Activated T-cell treated with anti-CD3 and anti-CD28 coated beads for 4 hours (primary cell): Measurements from ENCODE around the gene EFNB2.

Experiments used
- DNase-seq: peaks from one replicate; pipeline ENCODE4 v3.0.0-alpha.2; 2020

The EFNB2 gene

DNA sequence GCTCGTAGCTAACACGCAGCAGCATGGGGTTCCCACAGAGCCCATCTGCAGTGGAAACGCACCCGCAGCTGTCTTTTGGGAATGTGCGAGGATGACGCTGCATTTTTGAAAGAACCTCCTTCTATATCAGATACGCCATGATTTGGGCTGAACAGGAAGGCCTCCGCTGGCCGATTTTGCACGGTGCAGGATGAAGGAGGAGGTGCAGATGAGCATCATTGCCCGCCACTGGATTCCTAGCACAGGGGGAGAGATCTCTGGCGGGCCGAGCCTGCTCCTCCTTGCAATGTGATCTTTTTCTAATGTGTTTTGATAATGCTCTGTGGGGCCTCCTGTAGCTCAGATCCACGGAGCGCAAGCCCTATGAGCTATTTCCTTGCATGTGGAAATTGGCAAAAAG is 55.5 kb downstream of the EFNB2 start:
- no peak for DNase-seq

DNA sequence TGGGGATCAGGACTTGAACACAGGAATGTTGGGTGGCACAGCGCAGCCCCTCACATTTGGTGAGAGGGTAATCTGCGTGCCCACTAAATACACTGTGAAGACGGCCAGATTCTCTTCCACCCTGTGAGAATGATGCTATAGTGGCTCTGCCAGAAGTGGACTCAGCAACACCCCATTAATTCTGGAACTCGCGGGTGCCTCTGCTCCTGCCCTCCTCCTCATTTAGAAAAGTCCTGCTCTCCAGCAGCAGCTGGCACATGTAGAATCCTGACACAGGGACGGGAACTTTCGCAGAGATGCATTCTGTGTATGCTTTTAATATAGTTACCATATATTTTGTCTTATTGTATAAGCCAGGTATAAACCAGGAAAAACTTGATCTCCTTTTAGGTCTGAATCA is 57.3 kb downstream of the EFNB2 start:
- DNase-seq: no peak

DNA sequence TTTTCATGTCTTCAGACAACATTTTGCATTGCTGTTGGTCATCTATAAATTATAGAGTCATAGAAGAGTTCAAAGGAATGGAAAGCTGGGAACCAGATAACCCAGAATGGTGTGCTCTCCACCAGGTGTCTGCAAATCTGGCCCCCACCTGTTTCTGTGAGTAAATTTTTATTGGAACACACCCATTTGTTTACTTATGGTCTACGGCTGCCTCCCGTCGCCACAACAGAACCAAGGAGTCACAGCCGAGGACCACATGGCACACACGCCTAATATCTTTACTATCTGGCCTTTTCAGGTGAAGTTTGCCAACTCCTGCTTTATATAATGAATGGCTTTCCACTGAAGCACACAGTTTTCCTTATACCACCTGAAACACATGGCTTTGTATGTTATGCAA is 58.2 kb downstream of the EFNB2 start:
- no peak for DNase-seq

DNA sequence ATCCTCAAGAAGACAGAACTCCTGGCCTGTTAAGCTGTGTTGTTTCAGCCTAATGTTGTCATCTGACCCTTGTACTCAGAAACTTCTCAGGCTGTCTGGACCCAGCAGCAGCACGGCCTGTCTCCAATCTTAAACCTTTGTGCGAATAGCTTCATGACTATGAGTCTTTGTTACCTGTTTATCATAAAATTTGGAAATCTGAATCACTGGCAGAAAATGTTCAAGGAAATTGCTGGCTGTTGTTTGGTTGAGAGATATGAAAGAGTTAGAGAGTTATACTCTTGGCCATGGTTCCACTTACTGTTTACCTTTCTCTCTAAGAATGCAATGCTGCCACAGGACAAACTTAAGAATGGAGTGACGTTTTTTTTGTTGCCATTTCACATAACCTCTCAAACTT is 59.6 kb downstream of the EFNB2 start:
- DNase-seq: no peak

DNA sequence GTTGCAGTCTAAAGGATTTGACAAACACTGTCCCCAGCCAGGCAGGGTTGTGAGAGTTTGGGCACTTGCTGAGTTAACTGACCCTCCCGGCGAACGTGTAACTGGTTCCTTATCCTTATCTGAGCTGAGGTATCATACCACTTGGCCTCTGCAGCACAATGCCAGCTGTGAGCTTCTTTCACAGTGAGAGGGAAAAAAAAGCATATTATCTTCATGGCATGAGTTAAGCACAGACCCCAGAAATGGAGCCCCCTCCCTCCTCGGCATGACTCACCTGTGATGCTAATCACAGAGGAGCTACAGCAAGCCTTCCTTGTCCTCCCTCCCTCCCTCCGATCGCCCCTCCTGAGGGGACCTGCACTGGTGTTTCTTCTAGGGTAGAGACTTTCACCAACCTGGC is 60.5 kb downstream of the EFNB2 start:
- no peak for DNase-seq

DNA sequence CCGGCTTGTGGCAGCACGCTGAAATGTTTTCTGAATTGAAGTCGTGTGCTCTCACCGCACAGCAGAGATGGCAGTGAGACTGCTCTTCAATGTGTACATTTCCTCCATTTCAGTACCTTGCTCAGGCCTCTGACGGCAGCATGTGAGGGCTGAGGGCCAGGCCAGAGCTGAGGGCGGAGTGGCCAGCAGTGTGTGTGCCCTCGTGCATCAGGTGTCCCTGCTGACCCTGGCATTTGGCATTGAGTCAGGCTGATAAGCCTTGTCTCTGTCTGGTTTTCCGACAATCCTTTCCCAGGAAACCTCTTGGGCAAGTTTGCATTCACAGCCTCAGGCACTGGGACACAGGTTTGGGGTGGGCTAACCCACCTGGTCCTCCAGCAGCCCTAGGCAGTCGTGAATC is 62.3 kb downstream of the EFNB2 start:
- no peak for DNase-seq

DNA sequence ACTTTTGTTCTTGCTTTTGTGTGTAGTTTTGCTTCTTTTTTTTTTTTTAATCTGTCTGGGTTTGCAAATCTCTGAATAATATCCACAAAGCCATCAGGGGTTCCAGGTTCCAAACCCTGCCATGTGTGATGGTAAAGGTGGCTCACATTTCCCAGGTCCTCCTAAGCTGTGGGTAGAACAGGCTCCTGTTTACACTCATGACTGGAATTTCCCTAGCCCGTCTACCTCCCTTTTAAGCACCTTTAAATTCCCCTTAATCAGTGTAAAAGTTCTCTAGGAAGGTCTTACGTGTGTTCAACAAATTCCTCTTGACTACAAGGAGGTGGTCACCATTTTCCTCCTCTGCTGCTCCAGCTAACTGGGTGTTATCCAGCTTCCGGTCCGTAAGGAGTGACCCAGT is 62.8 kb downstream of the EFNB2 start:
- DNase-seq: no peak

DNA sequence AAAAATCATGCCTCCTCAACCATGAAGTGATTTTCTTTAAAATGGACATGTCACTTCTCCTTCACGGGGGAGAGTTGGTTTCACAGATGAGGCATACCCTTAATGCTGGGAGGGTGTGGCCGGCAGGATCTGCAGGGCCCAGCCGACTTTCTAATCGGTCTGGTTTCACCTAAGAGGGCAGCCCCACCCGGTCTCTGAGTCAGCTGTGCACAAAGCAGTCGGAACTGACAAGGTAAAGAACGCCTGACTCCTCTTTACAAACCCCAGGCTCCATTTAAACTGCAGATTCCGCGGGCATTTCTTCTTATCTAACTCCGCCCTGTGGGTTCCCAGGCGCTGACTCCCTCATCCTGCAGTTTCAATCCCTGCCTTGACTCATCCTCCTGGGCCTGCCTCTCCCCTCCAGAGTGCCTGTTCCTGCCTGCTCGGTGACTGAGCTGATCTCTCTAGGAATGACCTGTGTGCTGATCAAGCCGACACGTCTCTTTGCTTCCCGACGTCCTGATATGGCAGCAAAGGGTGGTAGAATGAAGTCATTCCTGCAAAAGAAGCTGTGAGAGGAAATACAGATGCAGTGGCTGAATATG is 63.4 kb downstream of the EFNB2 start:
- no peak for DNase-seq

DNA sequence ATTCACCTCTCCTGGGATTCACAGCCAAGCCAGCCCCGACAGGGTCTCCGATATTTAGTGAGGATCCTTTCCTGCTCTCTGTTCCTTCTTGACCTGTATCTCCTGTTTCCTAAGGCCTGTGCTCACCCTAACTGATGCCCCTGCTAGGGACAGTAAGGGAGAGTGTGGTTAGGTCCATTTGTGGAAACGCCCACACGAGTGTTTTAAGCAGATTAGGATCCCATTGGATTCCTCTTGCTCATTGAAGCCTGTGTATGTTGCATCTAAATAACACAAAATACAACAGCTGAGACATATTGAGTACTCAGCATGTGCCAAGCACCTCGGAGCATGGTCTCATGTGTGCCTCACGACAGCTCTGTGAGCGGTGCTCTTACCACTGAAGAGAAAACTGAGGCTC is 64.9 kb downstream of the EFNB2 start:
- no peak for DNase-seq

DNA sequence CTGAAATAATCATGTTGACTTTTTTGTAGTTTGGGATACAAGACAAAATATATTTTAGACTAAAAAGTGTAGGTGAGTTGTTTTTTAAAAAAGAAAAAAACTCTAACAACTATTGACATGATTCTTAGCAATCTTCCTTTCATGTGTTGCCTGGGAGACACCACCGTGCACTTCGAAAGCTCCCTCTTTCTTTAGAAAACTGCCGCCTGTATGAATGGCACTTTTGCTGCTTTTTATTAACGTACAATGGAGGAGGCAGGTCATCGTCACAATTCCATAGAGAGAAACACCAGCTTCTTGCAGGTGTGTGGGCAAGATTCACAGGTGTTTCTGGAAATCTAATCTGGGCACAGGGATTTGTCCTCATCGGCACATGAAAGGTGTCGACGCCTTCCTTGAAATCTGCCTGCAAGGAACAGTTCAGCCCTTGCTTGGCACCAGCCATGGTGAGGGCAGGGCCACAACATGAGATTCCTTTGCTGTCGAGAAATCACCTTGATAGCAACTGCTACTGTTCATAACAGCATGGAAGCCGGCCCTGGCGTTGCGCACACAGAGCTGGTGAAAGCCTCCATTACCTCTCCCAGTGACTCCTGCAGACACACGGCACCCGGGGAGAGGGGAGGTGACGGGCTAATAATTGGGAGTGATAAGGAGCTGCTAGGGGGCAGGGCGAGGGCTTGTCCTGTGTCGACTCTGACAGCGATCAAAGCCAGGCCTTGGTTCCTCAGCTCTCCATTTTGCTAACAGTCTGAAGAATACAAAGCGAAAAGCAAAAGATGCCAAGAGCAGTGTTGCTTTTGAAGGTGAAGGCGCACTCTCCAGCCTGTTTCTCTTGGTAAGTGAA is 66.5 kb downstream of the EFNB2 start:
- no peak for DNase-seq

DNA sequence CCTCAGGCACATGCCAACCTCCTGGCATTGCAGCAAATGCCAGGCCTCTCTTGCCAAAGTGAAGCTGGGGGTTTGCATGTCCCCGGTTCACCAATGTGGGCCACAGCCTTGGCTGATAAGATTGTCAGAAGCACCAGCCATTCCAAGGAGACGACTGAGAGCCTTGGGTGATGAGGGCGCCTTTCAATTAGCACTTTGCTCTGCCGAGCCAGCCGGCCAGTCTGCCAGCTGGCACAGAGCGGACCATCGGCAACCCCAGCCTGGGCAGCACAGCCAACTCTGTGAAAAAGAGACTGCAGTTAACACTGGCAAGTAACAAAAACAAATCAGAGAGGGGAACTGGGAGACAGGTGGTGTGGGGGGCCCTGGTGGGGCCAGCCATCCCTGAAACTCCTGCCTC is 67.3 kb downstream of the EFNB2 start:
- no peak for DNase-seq

DNA sequence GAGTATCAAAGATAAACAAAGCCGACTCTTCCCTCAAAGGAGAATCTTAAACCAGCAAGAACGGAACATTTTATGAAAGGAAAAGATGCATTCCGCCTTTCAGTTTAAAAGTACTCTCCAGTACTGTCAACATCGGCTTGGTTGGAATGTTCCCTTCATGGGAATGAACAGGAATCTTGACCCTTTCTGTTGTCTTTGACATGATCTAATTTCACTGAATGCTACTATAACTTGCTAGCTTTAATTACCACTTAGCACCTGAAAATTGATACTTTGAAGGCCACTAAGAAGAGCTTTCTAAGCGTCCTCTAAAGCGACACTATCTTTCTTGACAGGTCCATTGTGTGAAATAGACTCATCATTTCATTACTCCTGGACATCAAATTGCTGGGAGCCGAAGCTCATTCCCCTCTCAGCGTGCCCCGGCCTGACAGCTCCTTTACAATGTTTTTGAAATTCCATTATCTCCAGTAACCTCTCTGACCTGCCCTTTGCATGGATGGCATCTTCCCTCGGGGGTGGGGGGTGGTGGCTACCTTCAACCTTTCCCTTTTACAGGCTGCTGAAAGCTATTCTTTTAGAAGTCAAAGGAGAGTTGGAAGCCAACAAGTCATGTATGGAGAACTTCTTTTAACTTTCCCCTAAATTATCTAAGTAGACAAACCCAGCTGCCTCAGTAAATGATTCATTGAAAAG is 67.9 kb downstream of the EFNB2 start:
- no peak for DNase-seq

DNA sequence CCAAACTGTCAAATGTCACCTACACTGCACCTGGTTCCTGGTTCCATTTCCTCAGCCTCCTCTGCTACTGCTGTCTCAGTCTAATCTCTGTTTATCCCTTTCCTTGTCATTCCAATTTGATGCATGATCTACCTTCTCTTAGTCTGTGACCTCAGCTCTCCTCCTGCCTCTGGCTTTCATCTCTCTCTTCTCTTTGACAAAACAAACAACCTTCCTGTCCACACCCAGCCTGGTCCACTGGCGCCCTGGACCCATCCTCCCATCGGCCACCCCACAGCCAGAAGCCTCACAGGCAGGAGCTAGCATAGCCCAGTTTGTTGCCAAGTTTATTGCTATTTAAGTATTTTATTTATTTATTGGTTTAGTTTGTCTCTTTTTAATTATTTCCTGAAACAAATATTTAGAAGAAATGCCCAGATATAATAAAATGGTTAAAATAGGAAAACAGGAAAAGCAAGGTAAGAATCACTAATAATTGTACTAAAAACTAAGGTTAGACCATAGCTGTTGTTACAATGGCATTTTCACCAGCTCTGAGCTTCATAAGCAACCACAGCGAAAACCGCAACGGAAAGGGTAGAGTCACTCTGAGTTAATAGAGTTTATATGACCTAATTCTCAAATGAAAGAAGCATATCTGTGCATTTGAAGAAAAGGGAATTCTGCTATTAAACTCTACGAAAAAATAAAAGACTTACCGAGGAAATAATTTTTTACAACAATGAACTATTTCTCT is 68.6 kb downstream of the EFNB2 start:
- DNase-seq: no peak

DNA sequence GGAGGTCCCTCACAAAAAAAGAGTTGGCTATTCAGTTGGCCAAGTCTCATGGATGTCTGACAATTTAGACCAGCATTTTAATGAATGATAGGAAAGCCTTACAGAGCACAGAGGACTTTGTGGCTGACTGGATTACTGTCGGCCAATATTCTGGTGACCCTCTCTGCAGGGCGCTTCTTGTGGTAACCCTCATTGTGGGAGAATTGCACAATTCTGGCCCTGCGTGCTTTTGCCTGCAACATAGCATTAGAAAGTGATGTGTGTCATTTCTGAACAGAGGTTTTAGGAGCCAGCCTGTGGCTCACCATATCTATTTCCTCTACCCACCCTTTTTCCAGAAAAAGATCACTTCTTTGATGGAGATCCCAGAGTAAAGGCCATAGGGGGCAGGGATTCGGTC is 71.4 kb downstream of the EFNB2 start:
- no peak for DNase-seq

DNA sequence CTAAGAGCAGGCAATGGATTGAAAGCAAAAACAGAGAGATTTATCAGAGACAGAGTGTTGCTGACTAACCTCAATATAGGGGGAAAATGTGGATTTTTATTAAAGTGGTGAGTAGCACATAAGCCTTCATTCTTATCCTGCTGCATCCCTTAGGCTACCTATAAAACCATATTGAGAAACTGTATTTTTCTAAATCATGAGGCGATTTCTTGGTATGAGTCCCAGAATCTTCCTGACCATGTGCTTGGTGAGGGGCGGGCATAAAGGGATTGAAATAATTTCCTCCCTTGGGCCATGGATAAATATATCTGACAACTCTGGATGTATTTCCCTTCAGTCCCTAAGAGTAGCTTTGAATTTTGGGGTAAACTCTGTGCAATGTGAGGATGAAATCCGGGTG is 72.8 kb downstream of the EFNB2 start:
- no peak for DNase-seq

DNA sequence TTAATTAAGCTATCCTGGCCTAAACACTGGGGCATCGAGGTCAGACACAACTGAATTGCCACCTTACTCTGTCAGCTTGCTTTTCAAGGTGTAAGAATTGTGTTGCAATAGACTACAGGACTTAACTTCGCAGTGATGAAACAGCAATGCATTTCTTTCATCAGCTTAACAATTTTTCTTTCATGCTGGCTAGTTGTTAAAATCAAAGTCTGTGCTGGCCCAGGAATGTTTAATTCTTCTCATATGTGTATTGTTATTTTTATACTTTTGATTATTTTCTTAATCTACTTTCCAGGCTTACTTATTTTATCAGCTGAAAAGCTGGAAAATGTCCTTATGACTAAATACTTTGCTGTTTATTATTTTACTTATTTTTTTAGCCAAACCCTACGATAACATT is 79.7 kb downstream of the EFNB2 start:
- no peak for DNase-seq

DNA sequence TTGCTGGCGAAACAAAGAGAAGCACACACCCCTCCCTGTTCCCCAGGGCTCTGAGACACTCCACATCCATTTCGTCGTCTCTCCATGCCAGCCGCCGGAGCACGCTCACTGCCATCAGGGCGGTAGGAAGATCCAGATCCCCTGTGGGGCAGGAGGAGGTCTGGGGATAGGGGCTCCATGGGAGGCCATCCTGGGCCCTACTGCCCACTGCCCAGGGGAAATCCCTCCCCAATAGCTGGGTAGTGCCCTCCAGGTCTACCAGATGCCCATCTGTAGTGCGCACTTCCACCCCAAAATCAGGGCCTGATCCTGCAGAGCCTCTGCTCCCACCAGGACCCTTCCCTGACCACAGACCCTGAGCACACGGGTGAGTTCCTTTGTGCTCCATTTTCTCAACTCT is 80.3 kb downstream of the EFNB2 start:
- no peak for DNase-seq

DNA sequence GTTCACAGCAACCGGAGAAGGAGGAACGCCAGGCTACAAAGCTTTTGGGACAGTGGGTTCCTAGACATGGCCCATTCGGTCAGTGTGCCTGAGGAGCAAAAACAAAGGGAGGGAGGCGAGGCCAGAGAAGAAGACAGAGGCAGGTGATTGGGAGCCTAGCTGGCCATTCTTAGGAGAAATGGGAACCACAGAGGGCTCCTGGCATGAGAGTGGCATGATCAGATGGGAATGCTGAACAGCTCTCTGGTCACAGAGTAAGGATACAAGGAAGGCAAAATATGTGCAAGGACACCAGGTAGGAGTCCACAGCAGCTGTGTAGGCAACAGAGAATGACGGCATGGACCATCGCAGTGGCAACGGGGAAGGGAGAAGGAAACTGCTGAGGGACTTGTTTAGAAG is 82.4 kb downstream of the EFNB2 start:
- no peak for DNase-seq

DNA sequence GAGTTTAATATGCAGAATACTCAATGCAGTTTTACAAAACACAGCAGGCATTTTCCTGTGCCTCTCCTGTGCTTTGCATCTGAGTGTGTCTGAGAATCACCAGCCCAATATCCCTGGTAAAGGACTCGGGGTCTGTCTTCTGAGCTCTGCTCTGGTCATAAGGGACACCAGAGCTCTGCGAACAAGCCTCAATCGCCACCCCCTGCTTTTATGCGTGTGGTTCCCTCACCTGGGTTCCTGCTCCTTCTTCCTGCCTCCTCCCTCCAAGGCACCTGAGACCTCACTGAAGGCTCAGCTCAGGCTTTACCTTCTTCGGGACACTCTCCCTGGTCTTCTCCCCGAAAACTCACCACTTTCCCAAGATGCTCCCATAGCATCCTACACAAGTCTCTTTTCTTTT is 84.5 kb downstream of the EFNB2 start:
- DNase-seq: no peak

DNA sequence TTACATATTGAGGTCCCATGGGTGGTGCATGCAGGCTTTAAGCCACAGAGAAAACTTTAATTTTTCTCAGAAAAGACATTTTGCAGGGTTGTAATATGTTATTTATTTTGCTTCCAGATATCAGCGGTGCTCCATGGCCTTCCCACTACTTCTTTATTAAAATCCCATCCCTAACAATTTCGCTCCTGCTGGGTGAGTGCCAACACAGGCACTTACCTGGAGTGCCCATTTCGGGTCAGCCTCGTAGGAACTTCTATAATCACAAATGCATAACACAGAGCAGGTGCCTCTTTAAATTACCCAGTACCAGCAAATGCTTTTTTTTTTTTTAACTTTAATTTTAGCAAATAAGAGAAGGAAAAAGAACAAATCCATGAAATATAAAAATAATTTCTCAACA is 86.4 kb downstream of the EFNB2 start:
- DNase-seq: no peak

DNA sequence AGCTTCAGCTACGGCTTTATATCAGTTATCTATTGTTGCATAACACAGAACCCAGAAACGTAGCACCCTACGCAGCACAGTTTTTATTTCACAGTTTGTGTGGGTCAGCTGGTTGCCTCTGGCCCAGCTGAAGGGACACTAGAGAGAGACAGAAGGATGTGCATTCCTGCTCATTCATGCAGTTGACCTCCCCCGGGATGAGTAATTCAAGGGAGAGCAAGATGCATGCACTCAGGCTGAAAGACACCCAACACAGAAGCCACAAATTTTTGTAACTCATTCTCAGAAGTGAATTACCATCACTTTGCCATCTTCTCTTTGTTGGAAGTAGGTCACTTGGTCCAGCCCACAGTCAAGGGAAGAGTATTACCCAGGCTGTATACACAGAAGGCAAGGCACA is 89.5 kb downstream of the EFNB2 start:
- DNase-seq: no peak

DNA sequence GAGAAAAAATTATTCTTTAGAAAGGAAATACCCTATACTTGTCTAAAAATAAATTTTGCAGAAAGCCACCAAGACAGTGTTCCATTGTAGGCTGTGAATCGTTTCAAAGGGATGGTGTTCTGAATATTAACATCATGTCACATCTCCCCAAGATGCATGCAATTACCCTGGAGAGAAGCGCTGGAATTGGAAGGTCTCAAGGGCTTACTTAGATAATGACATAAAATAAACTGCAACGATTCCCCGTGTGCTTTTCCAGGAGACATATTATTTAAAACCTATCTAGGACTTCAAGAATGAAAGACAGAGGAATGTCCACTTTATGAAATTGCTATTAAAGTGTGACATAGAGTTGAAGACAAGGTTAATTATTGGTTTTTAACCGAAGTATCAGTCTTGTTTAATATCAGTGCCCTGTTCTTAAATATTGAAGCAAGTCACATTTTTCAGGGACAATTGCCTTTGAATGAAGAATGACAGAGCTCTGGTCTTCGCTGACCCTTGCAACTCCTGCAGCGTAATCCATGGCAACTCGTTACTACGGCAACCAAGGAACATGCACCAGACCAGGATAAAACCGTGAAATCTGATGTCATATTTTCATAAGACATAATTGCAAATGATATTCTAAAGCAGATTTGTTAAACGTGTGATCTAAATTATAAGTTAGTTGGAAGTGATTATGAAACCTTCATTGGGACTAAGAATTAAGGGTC is 91.7 kb downstream of the EFNB2 start:
- no peak for DNase-seq

DNA sequence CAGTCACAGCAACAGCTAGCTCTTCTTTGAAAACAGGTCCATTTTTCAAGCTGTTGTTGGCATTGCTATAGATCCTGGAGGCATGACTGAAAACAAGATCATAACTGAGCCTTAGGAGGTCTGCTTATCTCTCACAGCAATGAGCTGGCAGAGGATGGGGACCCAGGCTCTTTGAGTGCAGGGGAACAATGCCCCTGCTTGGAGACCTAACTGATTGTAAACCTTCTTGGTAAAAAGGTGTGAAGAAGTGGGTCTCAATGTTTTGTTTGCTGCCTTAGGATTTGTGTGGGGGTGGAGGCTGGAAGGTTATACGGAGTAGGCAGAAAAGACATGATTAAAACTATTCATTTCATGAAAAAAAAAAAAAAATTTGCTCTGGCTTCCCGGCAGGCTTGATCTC is 94.6 kb downstream of the EFNB2 start:
- no peak for DNase-seq
